ENCODE measurements around the gene INTS11. TPM values are rescaled to one million over a fixed set of nuclear protein-coding genes. Genes with fewer than 3 reads are reported as not detected.

The INTS11 gene
- total and polyA plus RNA-seq, 2 of the 13 experiments (the other 11 are each of a cell fraction or from before 2014, with no cell fraction given), result 52.8 to 94.8 TPM

DNA sequence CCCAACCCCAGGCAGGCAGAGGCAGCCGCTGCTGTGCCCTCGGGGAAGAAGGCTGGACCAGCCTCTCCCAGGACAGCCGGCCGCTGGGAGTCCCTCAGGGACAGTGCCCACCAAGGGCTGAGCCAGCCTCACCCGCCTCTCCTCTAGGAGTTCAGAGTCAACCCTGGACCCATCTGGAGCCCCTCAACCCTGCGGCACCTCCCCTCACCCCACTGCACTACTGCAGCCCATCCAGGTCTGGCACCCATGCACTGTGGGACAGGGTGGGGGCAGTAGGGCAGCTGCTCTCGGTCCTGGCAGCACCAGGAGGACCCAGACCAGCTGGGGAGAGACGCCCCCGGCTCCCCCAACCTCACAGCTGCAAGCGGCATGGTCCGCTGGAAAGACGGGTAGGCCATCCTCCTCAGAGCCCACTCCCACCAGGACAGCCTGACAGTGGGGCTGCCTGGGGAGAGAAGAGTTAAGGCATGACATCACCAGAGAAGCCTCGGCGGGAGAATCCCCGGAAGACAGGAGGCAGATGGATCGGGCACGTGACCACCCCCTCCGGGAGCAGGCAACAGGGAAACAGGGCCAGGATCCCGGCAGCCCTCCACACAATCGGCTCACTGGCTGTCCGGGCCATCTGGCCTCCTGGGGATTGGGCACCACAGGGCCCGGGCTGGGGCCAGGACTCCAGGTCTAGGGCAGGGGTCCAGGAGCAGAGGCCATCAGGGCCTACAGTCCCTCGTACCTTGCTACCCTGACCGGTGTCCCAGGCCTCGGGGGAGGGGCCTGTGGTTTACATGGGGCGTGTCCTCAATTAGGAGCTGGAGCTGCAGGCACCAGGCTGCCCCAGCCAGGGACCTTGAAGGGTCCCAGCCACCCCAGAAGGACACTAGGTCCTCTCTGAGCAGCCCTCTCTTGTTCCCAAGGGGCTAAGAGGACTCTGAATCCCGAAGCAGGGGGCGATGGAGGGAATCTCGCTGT, 19.8 kb downstream of the INTS11 start (continued):
- TF ChIP-seq, protein P1, sequence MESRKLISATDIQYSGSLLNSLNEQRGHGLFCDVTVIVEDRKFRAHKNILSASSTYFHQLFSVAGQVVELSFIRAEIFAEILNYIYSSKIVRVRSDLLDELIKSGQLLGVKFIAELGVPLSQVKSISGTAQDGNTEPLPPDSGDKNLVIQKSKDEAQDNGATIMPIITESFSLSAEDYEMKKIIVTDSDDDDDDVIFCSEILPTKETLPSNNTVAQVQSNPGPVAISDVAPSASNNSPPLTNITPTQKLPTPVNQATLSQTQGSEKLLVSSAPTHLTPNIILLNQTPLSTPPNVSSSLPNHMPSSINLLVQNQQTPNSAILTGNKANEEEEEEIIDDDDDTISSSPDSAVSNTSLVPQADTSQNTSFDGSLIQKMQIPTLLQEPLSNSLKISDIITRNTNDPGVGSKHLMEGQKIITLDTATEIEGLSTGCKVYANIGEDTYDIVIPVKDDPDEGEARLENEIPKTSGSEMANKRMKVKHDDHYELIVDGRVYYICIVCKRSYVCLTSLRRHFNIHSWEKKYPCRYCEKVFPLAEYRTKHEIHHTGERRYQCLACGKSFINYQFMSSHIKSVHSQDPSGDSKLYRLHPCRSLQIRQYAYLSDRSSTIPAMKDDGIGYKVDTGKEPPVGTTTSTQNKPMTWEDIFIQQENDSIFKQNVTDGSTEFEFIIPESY (CRISPR knock-in tag; IDR thresholded peaks at IDR 0.05), result peak; percentile 45; the same call in 1 of the 2 replicates
- 0 out of 2 replicates have a peak, but pooled peaks have one; percentile 25 for TF ChIP-seq DNMT3B (CRISPR knock-in tag; conservative IDR thresholded peaks at IDR 0.05)
- 0 out of 2 replicates have a peak, but pooled peaks have one; percentile 39 for TF ChIP-seq SSRP1 (CRISPR knock-in tag; IDR thresholded peaks at IDR 0.05)
- TF ChIP-seq, protein P2, sequence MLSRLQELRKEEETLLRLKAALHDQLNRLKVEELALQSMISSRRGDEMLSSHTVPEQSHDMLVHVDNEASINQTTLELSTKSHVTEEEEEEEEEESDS (CRISPR knock-in tag; IDR thresholded peaks at IDR 0.05; ENCODE audit: borderline replicate concordance), result no peak
- no peak for TF ChIP-seq ZNF841 (CRISPR knock-in tag; IDR thresholded peaks at IDR 0.05; ENCODE audit: borderline replicate concordance)
- TF ChIP-seq ZNF780A (CRISPR knock-in tag; IDR thresholded peaks at IDR 0.05), result 0 out of 2 replicates have a peak, but pooled peaks have one; percentile 27
- TF ChIP-seq ZNF605 (CRISPR knock-in tag; IDR thresholded peaks at IDR 0.05), result peak; percentile 67; the same call in 1 of the 2 replicates
- peak; percentile 97 for TF ChIP-seq ARNTL (CRISPR knock-in tag; IDR thresholded peaks at IDR 0.05)
- peak; percentile 61 for TF ChIP-seq RBM39 (IDR thresholded peaks at IDR 0.05; ENCODE audit: low read depth, low read length, poor library complexity, severe bottlenecking)
- TF ChIP-seq RBFOX2 (IDR thresholded peaks at IDR 0.05; ENCODE audit: low read depth, low read length), result 0 out of 2 replicates have a peak, but pooled peaks have one; percentile 14
- TF ChIP-seq, protein P3, sequence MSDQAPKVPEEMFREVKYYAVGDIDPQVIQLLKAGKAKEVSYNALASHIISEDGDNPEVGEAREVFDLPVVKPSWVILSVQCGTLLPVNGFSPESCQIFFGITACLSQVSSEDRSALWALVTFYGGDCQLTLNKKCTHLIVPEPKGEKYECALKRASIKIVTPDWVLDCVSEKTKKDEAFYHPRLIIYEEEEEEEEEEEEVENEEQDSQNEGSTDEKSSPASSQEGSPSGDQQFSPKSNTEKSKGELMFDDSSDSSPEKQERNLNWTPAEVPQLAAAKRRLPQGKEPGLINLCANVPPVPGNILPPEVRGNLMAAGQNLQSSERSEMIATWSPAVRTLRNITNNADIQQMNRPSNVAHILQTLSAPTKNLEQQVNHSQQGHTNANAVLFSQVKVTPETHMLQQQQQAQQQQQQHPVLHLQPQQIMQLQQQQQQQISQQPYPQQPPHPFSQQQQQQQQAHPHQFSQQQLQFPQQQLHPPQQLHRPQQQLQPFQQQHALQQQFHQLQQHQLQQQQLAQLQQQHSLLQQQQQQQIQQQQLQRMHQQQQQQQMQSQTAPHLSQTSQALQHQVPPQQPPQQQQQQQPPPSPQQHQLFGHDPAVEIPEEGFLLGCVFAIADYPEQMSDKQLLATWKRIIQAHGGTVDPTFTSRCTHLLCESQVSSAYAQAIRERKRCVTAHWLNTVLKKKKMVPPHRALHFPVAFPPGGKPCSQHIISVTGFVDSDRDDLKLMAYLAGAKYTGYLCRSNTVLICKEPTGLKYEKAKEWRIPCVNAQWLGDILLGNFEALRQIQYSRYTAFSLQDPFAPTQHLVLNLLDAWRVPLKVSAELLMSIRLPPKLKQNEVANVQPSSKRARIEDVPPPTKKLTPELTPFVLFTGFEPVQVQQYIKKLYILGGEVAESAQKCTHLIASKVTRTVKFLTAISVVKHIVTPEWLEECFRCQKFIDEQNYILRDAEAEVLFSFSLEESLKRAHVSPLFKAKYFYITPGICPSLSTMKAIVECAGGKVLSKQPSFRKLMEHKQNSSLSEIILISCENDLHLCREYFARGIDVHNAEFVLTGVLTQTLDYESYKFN (CRISPR knock-in tag; conservative IDR thresholded peaks at IDR 0.05), result 0 out of 2 replicates have a peak, but pooled peaks have one; percentile 34
- peak; percentile 43; the same call in 1 of the 2 replicates for TF ChIP-seq ZNF501 (CRISPR knock-in tag; IDR thresholded peaks at IDR 0.05)
- TF ChIP-seq, protein P4, sequence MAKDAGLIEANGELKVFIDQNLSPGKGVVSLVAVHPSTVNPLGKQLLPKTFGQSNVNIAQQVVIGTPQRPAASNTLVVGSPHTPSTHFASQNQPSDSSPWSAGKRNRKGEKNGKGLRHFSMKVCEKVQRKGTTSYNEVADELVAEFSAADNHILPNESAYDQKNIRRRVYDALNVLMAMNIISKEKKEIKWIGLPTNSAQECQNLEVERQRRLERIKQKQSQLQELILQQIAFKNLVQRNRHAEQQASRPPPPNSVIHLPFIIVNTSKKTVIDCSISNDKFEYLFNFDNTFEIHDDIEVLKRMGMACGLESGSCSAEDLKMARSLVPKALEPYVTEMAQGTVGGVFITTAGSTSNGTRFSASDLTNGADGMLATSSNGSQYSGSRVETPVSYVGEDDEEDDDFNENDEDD (CRISPR knock-in tag; IDR thresholded peaks at IDR 0.05; ENCODE audit: borderline replicate concordance), result peak; percentile 87; the same call in 1 of the 2 replicates
- TF ChIP-seq, protein P5, sequence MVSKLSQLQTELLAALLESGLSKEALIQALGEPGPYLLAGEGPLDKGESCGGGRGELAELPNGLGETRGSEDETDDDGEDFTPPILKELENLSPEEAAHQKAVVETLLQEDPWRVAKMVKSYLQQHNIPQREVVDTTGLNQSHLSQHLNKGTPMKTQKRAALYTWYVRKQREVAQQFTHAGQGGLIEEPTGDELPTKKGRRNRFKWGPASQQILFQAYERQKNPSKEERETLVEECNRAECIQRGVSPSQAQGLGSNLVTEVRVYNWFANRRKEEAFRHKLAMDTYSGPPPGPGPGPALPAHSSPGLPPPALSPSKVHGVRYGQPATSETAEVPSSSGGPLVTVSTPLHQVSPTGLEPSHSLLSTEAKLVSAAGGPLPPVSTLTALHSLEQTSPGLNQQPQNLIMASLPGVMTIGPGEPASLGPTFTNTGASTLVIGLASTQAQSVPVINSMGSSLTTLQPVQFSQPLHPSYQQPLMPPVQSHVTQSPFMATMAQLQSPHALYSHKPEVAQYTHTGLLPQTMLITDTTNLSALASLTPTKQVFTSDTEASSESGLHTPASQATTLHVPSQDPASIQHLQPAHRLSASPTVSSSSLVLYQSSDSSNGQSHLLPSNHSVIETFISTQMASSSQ (IDR thresholded peaks at IDR 0.05; ENCODE audit: low read depth), result no peak
- TF ChIP-seq, protein P5 (CRISPR knock-in tag; IDR thresholded peaks at IDR 0.05; ENCODE audit: borderline replicate concordance), result 0 out of 2 replicates have a peak, but pooled peaks have one; percentile 31
- no peak for TF ChIP-seq SATB2 (CRISPR knock-in tag; IDR thresholded peaks at IDR 0.05)
